H9 (cell line): ENCODE results near the gene ARNT2. TPM values are rescaled to one million over a fixed set of nuclear protein-coding genes. Genes with fewer than 3 reads are reported as not detected.

Experiments used
- DNase-seq: peaks from one replicate; pipeline ENCODE4 v3.0.0-alpha.2; 2017
- H2AFZ ChIP-seq: one replicate; pipeline ENCODE4 v1.6.1; 2013; ENCODE audit warnings: mild to moderate bottlenecking, low read length, control low read depth, moderate library complexity
- H2AK5ac ChIP-seq: 2 replicates; pipeline ENCODE4 v1.6.1; 2013; ENCODE audit warnings: low read length, control low read depth, mixed read lengths; ENCODE audit not compliant: insufficient read length
- H2BK120ac ChIP-seq: one replicate; pipeline ENCODE4 v1.6.1; 2013; ENCODE audit warnings: low read depth, mild to moderate bottlenecking, low read length, control low read depth, inconsistent platforms; ENCODE audit not compliant: poor library complexity, severe bottlenecking
- H2BK12ac ChIP-seq: 2 replicates; pipeline ENCODE4 v1.6.1; 2013; ENCODE audit warnings: low read length, control low read depth, mixed read lengths, low read depth; ENCODE audit not compliant: insufficient read length
- H2BK15ac ChIP-seq: 2 replicates; pipeline ENCODE4 v1.6.1; 2013; ENCODE audit warnings: low read depth, low read length, control low read depth
- H2BK20ac ChIP-seq: one replicate; pipeline ENCODE4 v1.6.1; 2013; ENCODE audit warnings: low read depth, mild to moderate bottlenecking, low read length, control low read depth, inconsistent platforms; ENCODE audit not compliant: poor library complexity, severe bottlenecking
- H2BK5ac ChIP-seq: 2 replicates; pipeline ENCODE4 v1.6.1; 2013; ENCODE audit warnings: low read length, control low read depth, mixed read lengths; ENCODE audit not compliant: insufficient read length
- H3K14ac ChIP-seq: 2 replicates; pipeline ENCODE4 v1.6.1; 2013; ENCODE audit warnings: low read length, control low read depth; ENCODE audit not compliant: insufficient read depth
- H3K18ac ChIP-seq: 2 replicates; pipeline ENCODE4 v1.6.1; 2013; ENCODE audit warnings: low read depth, mild to moderate bottlenecking, mixed read lengths, low read length, control low read depth; ENCODE audit not compliant: insufficient read length
- H3K23ac ChIP-seq: 2 replicates; pipeline ENCODE4 v1.6.1; 2013; ENCODE audit warnings: low read length, control low read depth, mixed read lengths, low read depth; ENCODE audit not compliant: insufficient read length
- H3K23me2 ChIP-seq: 2 replicates; pipeline ENCODE4 v1.6.1; 2013; ENCODE audit warnings: low read depth, mild to moderate bottlenecking, mixed read lengths, low read length, control low read depth; ENCODE audit not compliant: insufficient read length, poor library complexity, severe bottlenecking
- H3K27ac ChIP-seq: 2 replicates; pipeline ENCODE4 v1.5.1; 2013; ENCODE audit warnings: low read length, control low read depth, mixed read lengths, low read depth; ENCODE audit not compliant: insufficient read length
- H3K27me3 ChIP-seq: 2 replicates; pipeline ENCODE4 v1.6.1; 2013; ENCODE audit warnings: low read length, control low read depth, inconsistent platforms; ENCODE audit not compliant: insufficient read depth
- H3K4ac ChIP-seq: 2 replicates; pipeline ENCODE4 v1.6.1; 2013; ENCODE audit warnings: low read depth, mild to moderate bottlenecking, control low read depth, inconsistent platforms, low read length, moderate library complexity
- H3K4me1 ChIP-seq: 2 replicates; pipeline ENCODE4 v1.6.1; 2013; ENCODE audit warnings: low read length, control low read depth, inconsistent platforms; ENCODE audit not compliant: insufficient read depth
- H3K4me2 ChIP-seq: 2 replicates; pipeline ENCODE4 v1.6.1; 2013; ENCODE audit warnings: low read length, control low read depth, mixed read lengths; ENCODE audit not compliant: insufficient read length, insufficient read depth
- H3K56ac ChIP-seq: 2 replicates; pipeline ENCODE4 v1.6.1; 2013; ENCODE audit warnings: low read depth, mild to moderate bottlenecking, mixed read lengths, low read length, control low read depth; ENCODE audit not compliant: insufficient read length
- H3K79me1 ChIP-seq: 2 replicates; pipeline ENCODE4 v1.6.1; 2013; ENCODE audit warnings: low read depth, mild to moderate bottlenecking, moderate library complexity, low read length, control low read depth, inconsistent platforms; ENCODE audit not compliant: insufficient read depth, poor library complexity, severe bottlenecking
- H3K79me2 ChIP-seq: 2 replicates; pipeline ENCODE4 v1.6.1; 2013; ENCODE audit warnings: low read length, control low read depth, inconsistent platforms; ENCODE audit not compliant: insufficient read depth
- H3K9ac ChIP-seq: 2 replicates; pipeline ENCODE4 v1.6.1; 2013; ENCODE audit warnings: low read length, control low read depth, mixed read lengths; ENCODE audit not compliant: insufficient read length; ENCODE audit errors: extremely low read depth
- H3K9me3 ChIP-seq: one replicate; pipeline ENCODE4 v1.6.1; 2013; ENCODE audit warnings: low read depth, low read length, inconsistent platforms; ENCODE audit not compliant: control insufficient read depth
- H3T11ph ChIP-seq: one replicate; pipeline ENCODE4 v1.6.1; 2013; ENCODE audit warnings: mild to moderate bottlenecking, low read length, control low read depth, inconsistent platforms
- H4K20me1 ChIP-seq: one replicate; pipeline ENCODE4 v1.6.1; 2013; ENCODE audit not compliant: control insufficient read depth, insufficient read length, insufficient read depth
- H4K5ac ChIP-seq: 2 replicates; pipeline ENCODE4 v1.6.1; 2013; ENCODE audit warnings: low read depth, mild to moderate bottlenecking, mixed read lengths, low read length, control low read depth; ENCODE audit not compliant: insufficient read length
- H4K8ac ChIP-seq: replicated peaks from 2 replicates; pipeline ENCODE4 v1.6.1; 2013; ENCODE audit warnings: low read length, control low read depth, mixed read lengths, low read depth; ENCODE audit not compliant: insufficient read length
- H4K91ac ChIP-seq: 2 replicates; pipeline ENCODE4 v1.6.1; 2013; ENCODE audit warnings: low read depth, mild to moderate bottlenecking, moderate library complexity, mixed read lengths, low read length, control low read depth; ENCODE audit not compliant: insufficient read length
- H3K27ac Mint-ChIP-seq, 3 experiments: 2 replicates in 2 of 3; 3 replicates in 1 of 3; pipeline ENCODE4 v1.8.0; 2020 to 2021; ENCODE audit warnings: mixed read lengths in 3 of 3, mild to moderate bottlenecking in 1 of 3, moderate library complexity in 1 of 3
- H3K27me3 Mint-ChIP-seq: 2 replicates; pipeline ENCODE4 v1.8.0; 2021; ENCODE audit warnings: low read depth, mild to moderate bottlenecking, moderate library complexity, mixed read lengths
- H3K36me3 Mint-ChIP-seq, 3 experiments: 2 replicates in 2 of 3; 3 replicates in 1 of 3; pipeline ENCODE4 v1.8.0; 2020 to 2021; ENCODE audit warnings: low read depth in 3 of 3, mixed read lengths in 3 of 3; ENCODE audit not compliant: insufficient read depth in 1 of 3
- H3K4me1 Mint-ChIP-seq, 2 experiments: 2 replicates each; pipeline ENCODE4 v1.8.0; 2020; ENCODE audit warnings: mixed read lengths in 2 of 2
- H3K4me3 Mint-ChIP-seq, 2 experiments: 2 replicates in 1 of 2; 3 replicates in 1 of 2; pipeline ENCODE4 v1.8.0; 2020 to 2021; ENCODE audit warnings: mild to moderate bottlenecking in 2 of 2, mixed read lengths in 2 of 2, moderate library complexity in 1 of 2
- H3K9me3 Mint-ChIP-seq, 2 experiments: 2 replicates in 1 of 2; 3 replicates in 1 of 2; pipeline ENCODE4 v1.8.0; 2020; ENCODE audit warnings: mild to moderate bottlenecking in 2 of 2, mixed read lengths in 2 of 2, moderate library complexity in 1 of 2
- CTCF ChIP-seq: fragments of 200-600 bp; sonication (generic); conservative IDR thresholded peaks from 3 replicates; pipeline ENCODE4 v1.8.0; 2021; ENCODE audit warnings: antibody characterized with exemption, mild to moderate bottlenecking
- WGBS: extraction: QIAGEN DNeasy Blood & Tissue Kit; methylation state at CpG from one replicate; pipeline ENCODE4 v1.1.7; 2013; ENCODE audit warnings: missing lambda C conversion rate, low lambda C conversion rate, mixed read lengths; ENCODE audit not compliant: insufficient read length; ENCODE audit errors: extremely low coverage; 5-methylcytosine and 5-hydroxymethylcytosine counted together
- total RNA-seq: library from RNA; stranded (reverse); gene quantifications from 2 replicates; pipeline ENCODE4 v1.2.1, GENCODE V29; 2021

The ARNT2 gene
- total RNA-seq, 1 experiment from 2014 or later: 10.5 TPM

- Histone ChIP-seq H3K9ac (no peak overlapping the region), H2BK20ac (no peak overlapping the region), H3T11ph (no peak overlapping the region), H2BK15ac (no peak overlapping the region), H3K4me1 (0 out of 2 replicates have a peak, but pooled peaks cover 2% of the 10 kb centered on the region), H3K79me1 (no peaks in the 10 kb centered on the region), H3K4ac (no peak overlapping the region), H2BK5ac (no peak overlapping the region), H3K56ac (no peak overlapping the region), H2BK120ac (no peak overlapping the region), H4K8ac (no peak overlapping the region), H2AK5ac (no peak overlapping the region), H3K9me3 (no peaks in the 10 kb centered on the region), H3K4me2 (no peak overlapping the region), H3K14ac (no peak overlapping the region), H3K79me2 (no peaks in the 10 kb centered on the region), H3K27ac (no peak overlapping the region), H4K5ac (no peak overlapping the region), H4K91ac (no peak overlapping the region), H2BK12ac (no peak overlapping the region), H3K23me2 (no peaks in the 10 kb centered on the region), H3K27me3 (no peaks in the 10 kb centered on the region), H2AFZ (no peak overlapping the region), H3K23ac (no peak overlapping the region), H3K18ac (no peak overlapping the region), H4K20me1 (no peaks in the 10 kb centered on the region)
- H3K27ac Mint-ChIP-seq: no peak overlapping the region
- H3K4me3 Mint-ChIP-seq: no peak overlapping the region
- no peak for DNase-seq
- no CpG with 5 or more reads among the region's 1 CpG for WGBS
- no peak for TF ChIP-seq CTCF
- no peaks in the 10 kb centered on the region; the same call in 1 of the 2 replicates for H3K27me3 Mint-ChIP-seq
- H3K36me3 Mint-ChIP-seq: peaks cover 0 to 3% (median 2%) of the 10 kb centered on the region in 3 experiments; a peak in 1 of 7 replicates
- no peaks in the 10 kb centered on the region for H3K9me3 Mint-ChIP-seq
- H3K4me1 Mint-ChIP-seq: no peaks in the 10 kb centered on the region
Observed at GRCh38 chr15:80549191-80549590, 145.0 kb downstream of the ARNT2 start.
